Keratinocyte (primary cell): ENCODE results near the gene RAB5A. TPM values are rescaled to one million over a fixed set of nuclear protein-coding genes. Genes with fewer than 3 reads are reported as not detected.
"Not testable (repeated sequence)": the region's sequence is repeated elsewhere in the genome, so short reads cannot be mapped to it uniquely, and the experiment has no call there.

Experiments used
- DNase-seq: peaks from one replicate; pipeline ENCODE4 v3.0.0-alpha.2; 2011; ENCODE audit warnings: low read depth, missing footprints, low spot score
- FAIRE-seq: peaks from 2 replicates; lab custom pipeline; 2011; peaks lifted over from hg19 to GRCh38; lab: Jason Lieb, UNC
- H2AFZ ChIP-seq: 2 replicates; pipeline ENCODE4 v1.6.0; 2012; ENCODE audit warnings: low read length, control low read depth, inconsistent platforms; ENCODE audit not compliant: control insufficient read depth
- H3K27ac ChIP-seq: 2 replicates; pipeline ENCODE4 v1.5.1; 2011; ENCODE audit warnings: low read length; ENCODE audit not compliant: control insufficient read depth, insufficient read depth
- H3K27me3 ChIP-seq: 3 replicates; pipeline ENCODE4 v1.6.0; 2011; ENCODE audit warnings: low read length; ENCODE audit not compliant: control insufficient read depth, insufficient read depth; ENCODE audit errors: extremely low read depth
- H3K36me3 ChIP-seq, 2 experiments: 2 replicates in 1 of 2; 3 replicates in 1 of 2; pipeline ENCODE4 v1.5.1; 2011; ENCODE audit warnings: low read length in 2 of 2, mild to moderate bottlenecking in 1 of 2; ENCODE audit not compliant: control insufficient read depth in 2 of 2, insufficient read depth in 2 of 2; ENCODE audit errors: extremely low read depth in 1 of 2
- H3K4me1 ChIP-seq: 3 replicates; pipeline ENCODE4 v1.5.1; 2011; ENCODE audit warnings: low read length; ENCODE audit not compliant: control insufficient read depth, insufficient read depth; ENCODE audit errors: extremely low read depth
- H3K4me2 ChIP-seq: 3 replicates; pipeline ENCODE4 v1.6.0; 2011; ENCODE audit warnings: low read depth, low read length; ENCODE audit not compliant: control insufficient read depth, insufficient read depth; ENCODE audit errors: extremely low read depth
- H3K4me3 ChIP-seq, 3 experiments: fragments of 200-600 bp in 1 of 3; sonication (generic) in 1 of 3; 2 replicates in 2 of 3; 3 replicates in 1 of 3; pipeline ENCODE4 v1.5.1; 2011 to 2016; ENCODE audit warnings: low read length in 3 of 3, mild to moderate bottlenecking in 3 of 3, control low read depth in 2 of 3, inconsistent platforms in 1 of 3, low read depth in 1 of 3, mixed read lengths in 1 of 3, mixed run types in 1 of 3, moderate library complexity in 1 of 3; ENCODE audit not compliant: control insufficient read depth in 2 of 3, insufficient read depth in 2 of 3; ENCODE audit errors: extremely low read depth in 1 of 3
- H3K79me2 ChIP-seq: 2 replicates; pipeline ENCODE4 v1.6.0; 2012; ENCODE audit warnings: low read length; ENCODE audit not compliant: control insufficient read depth, insufficient read depth
- H3K9ac ChIP-seq: 3 replicates; pipeline ENCODE4 v1.6.0; 2011; ENCODE audit warnings: low read length; ENCODE audit not compliant: control insufficient read depth, insufficient read depth; ENCODE audit errors: extremely low read depth
- H3K9me1 ChIP-seq: 3 replicates; pipeline ENCODE4 v1.6.0; 2011; ENCODE audit warnings: low read length; ENCODE audit not compliant: control insufficient read depth, insufficient read depth; ENCODE audit errors: extremely low read depth
- H3K9me3 ChIP-seq: 2 replicates; pipeline ENCODE4 v1.5.1; 2012; ENCODE audit warnings: low read depth, low read length; ENCODE audit not compliant: control insufficient read depth
- H4K20me1 ChIP-seq: 3 replicates; pipeline ENCODE4 v1.6.0; 2011; ENCODE audit warnings: low read length; ENCODE audit not compliant: control insufficient read depth, insufficient read depth; ENCODE audit errors: extremely low read depth
- EZH2 ChIP-seq: IDR thresholded peaks from one replicate; pipeline ENCODE4 v1.6.1; 2012; ENCODE audit warnings: inconsistent platforms, mild to moderate bottlenecking, low read length, moderate library complexity
- dilution Hi-C: fragments of 300-500 bp; cut with MboI; formaldehyde crosslinking; loops from one replicate; pipeline ENCODE4 v1.7.0; 2020; ENCODE audit warnings: low sequenced_read_pairs; ENCODE audit not compliant: extremely low pct_ligation_motif_present
- polyA plus RNA-seq, 5 experiments: library from polyadenylated mRNA; depleted of rRNA in 3 of 5; stranded (reverse) in 3 of 5; stranded (forward) in 1 of 5; unstranded in 1 of 5; fragments of >200 nt; gene quantifications; 1 replicate in 1 of 5; 2 replicates in 3 of 5; 3 replicates in 1 of 5; pipeline versions ENCODE4 v1.2.1 to v1.2.3, GENCODE V29; 2011 to 2012; ENCODE audit warnings: missing spikeins in 2 of 5, low read depth in 1 of 5, low replicate concordance in 1 of 5
- TF ChIP-seq, protein P1 (sequence below), 3 experiments: IDR thresholded peaks in 1 of 3; conservative IDR thresholded peaks in 1 of 3; optimal IDR thresholded peaks in 1 of 3; 2 replicates in 2 of 3; 3 replicates in 1 of 3; pipeline versions ENCODE3 to v1.5.1; 2011; ENCODE audit warnings: low read length in 3 of 3, mild to moderate bottlenecking in 3 of 3, moderate library complexity in 2 of 3, control low read depth in 1 of 3, inconsistent platforms in 1 of 3; ENCODE audit not compliant: insufficient read depth in 2 of 3; ENCODE audit errors: extremely low read depth in 1 of 3

The RAB5A gene
- polyA plus RNA-seq, 1 donor (not counting 4 experiments of a cell fraction or from before 2014, with no cell fraction given) = 60.5 TPM

GRCh38 chr3:20027136-20027535, 80.2 kb downstream of the RAB5A start:
- Histone ChIP-seq H3K4me2 (no peak overlapping the region), H2AFZ (no peak overlapping the region)

DNA sequence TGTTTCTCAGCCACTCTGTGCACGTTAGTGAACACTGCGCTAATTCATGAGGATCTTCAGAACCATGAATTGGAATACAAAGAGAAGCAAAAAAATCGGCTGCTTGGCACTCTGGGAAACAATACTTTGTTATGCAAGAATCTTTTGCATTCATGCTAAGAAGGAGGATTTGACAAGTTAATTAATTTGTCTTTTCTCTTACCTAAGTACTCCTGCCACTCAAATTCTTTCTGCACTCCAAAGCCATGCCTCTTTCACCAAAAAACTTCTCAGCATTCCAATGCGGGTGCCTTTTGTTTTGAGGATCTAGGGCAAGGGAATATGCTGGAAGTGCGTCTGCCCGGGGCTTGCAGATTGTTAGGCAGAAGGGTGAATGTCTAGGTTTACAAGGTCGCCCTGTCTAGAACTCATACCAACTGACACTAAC, 82.0 kb downstream of the RAB5A start:
- Histone ChIP-seq H3K9me3 (no peaks in the 10 kb centered on the region), H3K9me1 (no peaks in the 10 kb centered on the region), H3K27ac (no peak overlapping the region), H3K4me2 (no peak overlapping the region), H4K20me1 (no peaks in the 10 kb centered on the region), H3K36me3 (no peaks in the 10 kb centered on the region), H2AFZ (no peak overlapping the region), H3K9ac (no peak overlapping the region), H3K27me3 (no peaks in the 10 kb centered on the region), H3K4me1 (no peaks in the 10 kb centered on the region), H3K79me2 (no peaks in the 10 kb centered on the region), H3K4me3 (no peak overlapping the region)
- dilution Hi-C loops = no loop called here
- no peak for DNase-seq
- no peak for TF ChIP-seq EZH2
- TF ChIP-seq, protein P1, sequence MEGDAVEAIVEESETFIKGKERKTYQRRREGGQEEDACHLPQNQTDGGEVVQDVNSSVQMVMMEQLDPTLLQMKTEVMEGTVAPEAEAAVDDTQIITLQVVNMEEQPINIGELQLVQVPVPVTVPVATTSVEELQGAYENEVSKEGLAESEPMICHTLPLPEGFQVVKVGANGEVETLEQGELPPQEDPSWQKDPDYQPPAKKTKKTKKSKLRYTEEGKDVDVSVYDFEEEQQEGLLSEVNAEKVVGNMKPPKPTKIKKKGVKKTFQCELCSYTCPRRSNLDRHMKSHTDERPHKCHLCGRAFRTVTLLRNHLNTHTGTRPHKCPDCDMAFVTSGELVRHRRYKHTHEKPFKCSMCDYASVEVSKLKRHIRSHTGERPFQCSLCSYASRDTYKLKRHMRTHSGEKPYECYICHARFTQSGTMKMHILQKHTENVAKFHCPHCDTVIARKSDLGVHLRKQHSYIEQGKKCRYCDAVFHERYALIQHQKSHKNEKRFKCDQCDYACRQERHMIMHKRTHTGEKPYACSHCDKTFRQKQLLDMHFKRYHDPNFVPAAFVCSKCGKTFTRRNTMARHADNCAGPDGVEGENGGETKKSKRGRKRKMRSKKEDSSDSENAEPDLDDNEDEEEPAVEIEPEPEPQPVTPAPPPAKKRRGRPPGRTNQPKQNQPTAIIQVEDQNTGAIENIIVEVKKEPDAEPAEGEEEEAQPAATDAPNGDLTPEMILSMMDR (optimal IDR thresholded peaks at IDR 0.05 in 1 of 3, IDR thresholded peaks at IDR 0.05 in 1 of 3, conservative IDR thresholded peaks at IDR 0.05 in 1 of 3; ENCODE audit: extremely low read depth in 1 of 3, insufficient read depth in 2 of 3, low read length in 3 of 3) = no peak
- no peak for FAIRE-seq

More at GRCh38 chr3:20027136-20027535, 80.2 kb downstream of the RAB5A start:
- H3K27ac ChIP-seq = no peak overlapping the region
- no peak for FAIRE-seq
- H3K9ac ChIP-seq = no peak overlapping the region
- H4K20me1 ChIP-seq = no peaks in the 10 kb centered on the region
- H3K4me1 ChIP-seq = no peaks in the 10 kb centered on the region
- no peak for DNase-seq
- dilution Hi-C loops = no loop called here
- no peak overlapping the region for H3K4me3 ChIP-seq
- H3K9me1 ChIP-seq = no peaks in the 10 kb centered on the region
- H3K79me2 ChIP-seq = no peaks in the 10 kb centered on the region
- no peaks in the 10 kb centered on the region for H3K27me3 ChIP-seq
- TF ChIP-seq EZH2 = no peak
- TF ChIP-seq, protein P1 (optimal IDR thresholded peaks at IDR 0.05 in 1 of 3, IDR thresholded peaks at IDR 0.05 in 1 of 3, conservative IDR thresholded peaks at IDR 0.05 in 1 of 3; ENCODE audit: extremely low read depth in 1 of 3, insufficient read depth in 2 of 3, low read length in 3 of 3) = no peak
- no peaks in the 10 kb centered on the region for H3K9me3 ChIP-seq
- H3K36me3 ChIP-seq = no peaks in the 10 kb centered on the region

- H3K9me3 ChIP-seq, H3K9ac ChIP-seq, H3K27me3 ChIP-seq, FAIRE-seq, H3K4me3 ChIP-seq, dilution Hi-C loops, H3K27ac ChIP-seq, H3K4me2 ChIP-seq, H2AFZ ChIP-seq, H3K79me2 ChIP-seq, H4K20me1 ChIP-seq, DNase-seq, H3K9me1 ChIP-seq, H3K36me3 ChIP-seq, H3K4me1 ChIP-seq: not testable (repeated sequence)
These were observed 85.0 kb downstream of the RAB5A start for GRCh38 chr3:20031939-20032338.
